Upper lobe of left lung (tissue), 4 donors: ENCODE measurements around the gene DSE.

Experiments
- EP300 ChIP-seq, 4 donors: sonication (generic); formaldehyde crosslinking; IDR thresholded peaks; one replicate each; pipeline ENCODE4 v1.5.1; 2017; ENCODE audit warnings: antibody characterized with exemption in 4 of 4, control low read depth in 2 of 4
- POLR2A ChIP-seq, 4 donors: fragments of 450-650 bp; IDR thresholded peaks; one replicate each; pipeline ENCODE4 v1.5.1; 2016 to 2017; ENCODE audit warnings: antibody characterized with exemption in 4 of 4, mild to moderate bottlenecking in 2 of 4
- POLR2AphosphoS5 ChIP-seq, 2 donors: sonication (generic); formaldehyde crosslinking; IDR thresholded peaks; one replicate each; pipeline ENCODE4 v1.5.1; 2017; ENCODE audit warnings: antibody characterized with exemption in 2 of 2
- TF ChIP-seq, protein P1 (sequence below), 6 experiments: fragments of 450-650 bp in 4 of 6; fragments of 200-600 bp in 2 of 6; sonication (generic) in 2 of 6; IDR thresholded peaks; one replicate each; pipeline ENCODE4 v1.5.1; 2016 to 2019; ENCODE audit warnings: antibody characterized with exemption in 6 of 6

GRCh38 chr6:116332096-116332495 lies 38.7 kb upstream of the DSE start:
- TF ChIP-seq POLR2A (IDR thresholded peaks at IDR 0.05), result no peak
- TF ChIP-seq, protein P1, sequence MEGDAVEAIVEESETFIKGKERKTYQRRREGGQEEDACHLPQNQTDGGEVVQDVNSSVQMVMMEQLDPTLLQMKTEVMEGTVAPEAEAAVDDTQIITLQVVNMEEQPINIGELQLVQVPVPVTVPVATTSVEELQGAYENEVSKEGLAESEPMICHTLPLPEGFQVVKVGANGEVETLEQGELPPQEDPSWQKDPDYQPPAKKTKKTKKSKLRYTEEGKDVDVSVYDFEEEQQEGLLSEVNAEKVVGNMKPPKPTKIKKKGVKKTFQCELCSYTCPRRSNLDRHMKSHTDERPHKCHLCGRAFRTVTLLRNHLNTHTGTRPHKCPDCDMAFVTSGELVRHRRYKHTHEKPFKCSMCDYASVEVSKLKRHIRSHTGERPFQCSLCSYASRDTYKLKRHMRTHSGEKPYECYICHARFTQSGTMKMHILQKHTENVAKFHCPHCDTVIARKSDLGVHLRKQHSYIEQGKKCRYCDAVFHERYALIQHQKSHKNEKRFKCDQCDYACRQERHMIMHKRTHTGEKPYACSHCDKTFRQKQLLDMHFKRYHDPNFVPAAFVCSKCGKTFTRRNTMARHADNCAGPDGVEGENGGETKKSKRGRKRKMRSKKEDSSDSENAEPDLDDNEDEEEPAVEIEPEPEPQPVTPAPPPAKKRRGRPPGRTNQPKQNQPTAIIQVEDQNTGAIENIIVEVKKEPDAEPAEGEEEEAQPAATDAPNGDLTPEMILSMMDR (IDR thresholded peaks at IDR 0.05), result no peak
- TF ChIP-seq POLR2AphosphoS5 (IDR thresholded peaks at IDR 0.05), result no peak
- TF ChIP-seq EP300 (IDR thresholded peaks at IDR 0.05), result no peak
